ENCODE measurements around the gene TEP1.

GRCh38 chr14:20438664-20439063, 25.4 kb upstream of the TEP1 start:
- TF ChIP-seq CTCF (conservative IDR thresholded peaks at IDR 0.05; ENCODE audit: low read length) (no peak), EZH2phosphoT487 (IDR thresholded peaks at IDR 0.05; ENCODE audit: borderline replicate concordance, low read depth, low read length) (no peak)

Data from OCI-LY7 (cell line).